ENCODE results near the gene TLR8.

- TF ChIP-seq CTCF (IDR thresholded peaks at IDR 0.05) (no peak), POLR2A (IDR thresholded peaks at IDR 0.05) (no peak)
Measured at GRCh38 chrX:12920990-12921389, 14.6 kb downstream of the TLR8 start.

Data from heart left ventricle (tissue), 13 donors.